Measurements from ENCODE around the gene EIPR1.

GRCh38 chr2:3142210-3142609 is 235.4 kb downstream of the EIPR1 start:
- TF ChIP-seq CBFB (CRISPR knock-in tag; IDR thresholded peaks at IDR 0.05; ENCODE audit: low read depth) (no peak), ZBTB21 (CRISPR knock-in tag; IDR thresholded peaks at IDR 0.05; ENCODE audit: borderline replicate concordance) (no peak)
- TF ChIP-seq, protein P1, sequence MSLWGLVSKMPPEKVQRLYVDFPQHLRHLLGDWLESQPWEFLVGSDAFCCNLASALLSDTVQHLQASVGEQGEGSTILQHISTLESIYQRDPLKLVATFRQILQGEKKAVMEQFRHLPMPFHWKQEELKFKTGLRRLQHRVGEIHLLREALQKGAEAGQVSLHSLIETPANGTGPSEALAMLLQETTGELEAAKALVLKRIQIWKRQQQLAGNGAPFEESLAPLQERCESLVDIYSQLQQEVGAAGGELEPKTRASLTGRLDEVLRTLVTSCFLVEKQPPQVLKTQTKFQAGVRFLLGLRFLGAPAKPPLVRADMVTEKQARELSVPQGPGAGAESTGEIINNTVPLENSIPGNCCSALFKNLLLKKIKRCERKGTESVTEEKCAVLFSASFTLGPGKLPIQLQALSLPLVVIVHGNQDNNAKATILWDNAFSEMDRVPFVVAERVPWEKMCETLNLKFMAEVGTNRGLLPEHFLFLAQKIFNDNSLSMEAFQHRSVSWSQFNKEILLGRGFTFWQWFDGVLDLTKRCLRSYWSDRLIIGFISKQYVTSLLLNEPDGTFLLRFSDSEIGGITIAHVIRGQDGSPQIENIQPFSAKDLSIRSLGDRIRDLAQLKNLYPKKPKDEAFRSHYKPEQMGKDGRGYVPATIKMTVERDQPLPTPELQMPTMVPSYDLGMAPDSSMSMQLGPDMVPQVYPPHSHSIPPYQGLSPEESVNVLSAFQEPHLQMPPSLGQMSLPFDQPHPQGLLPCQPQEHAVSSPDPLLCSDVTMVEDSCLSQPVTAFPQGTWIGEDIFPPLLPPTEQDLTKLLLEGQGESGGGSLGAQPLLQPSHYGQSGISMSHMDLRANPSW (CRISPR knock-in tag; conservative IDR thresholded peaks at IDR 0.05; ENCODE audit: low read depth) = no peak
